ENCODE measurements around the gene CDK5R1.

DNA sequence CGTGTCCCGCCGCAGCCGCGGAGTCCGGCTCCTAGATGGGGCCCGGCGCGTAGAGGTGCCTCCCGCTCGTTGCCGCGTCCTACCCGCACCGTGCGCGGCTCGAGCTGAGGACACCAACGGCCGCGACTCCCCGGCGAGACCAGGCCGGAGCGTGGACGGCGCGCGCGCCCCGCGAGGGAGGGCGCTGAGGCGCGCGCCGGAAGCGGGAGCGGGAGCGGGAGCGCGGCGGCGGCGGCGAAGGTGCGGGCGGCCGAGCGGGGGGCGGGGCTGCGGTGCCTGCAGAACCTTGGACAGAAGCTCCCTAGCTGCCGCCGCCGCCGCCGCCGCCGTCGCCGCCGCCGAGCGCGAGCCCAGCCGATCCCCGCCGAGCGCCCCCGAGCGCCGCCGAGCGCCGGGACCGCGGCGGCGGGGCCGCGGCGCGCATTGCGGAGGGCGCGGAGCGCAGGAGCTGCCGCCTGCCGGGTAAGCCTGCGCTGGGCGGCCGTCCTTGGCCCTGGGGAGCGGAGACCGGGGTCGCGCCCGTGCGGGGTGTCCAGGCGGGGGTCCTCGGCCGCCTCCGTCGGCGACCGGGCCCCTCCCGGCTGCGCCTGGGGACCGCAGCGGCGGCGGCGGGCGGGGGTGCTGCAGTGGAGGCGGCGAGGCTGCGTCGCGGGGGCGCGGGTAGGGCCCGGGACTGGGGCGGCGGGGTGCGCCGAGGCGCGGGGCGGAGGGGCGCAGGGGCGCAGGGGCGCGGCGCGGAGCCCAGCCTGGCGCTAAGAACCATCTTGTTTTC lies at the start of gene CDK5R1:
- TF ChIP-seq CTCF (conservative IDR thresholded peaks at IDR 0.05; ENCODE audit: low read depth, low read length) (no peak), EZH2 (IDR thresholded peaks at IDR 0.05; ENCODE audit: borderline replicate concordance, low read depth, low read length, poor library complexity, severe bottlenecking) (no peak)

All from A673 (cell line).